OCI-LY7 (cell line): ENCODE data around the gene ZFAND5. TPM values are rescaled to one million over a fixed set of nuclear protein-coding genes. Genes with fewer than 3 reads are reported as not detected.

Experiments used
- BruUV-seq: library from RNA; stranded (reverse); fragments of 400-500 nt; replicated peaks from 2 replicates; lab custom pipeline; 2021; lab: Mats Ljungman, UMichigan
- CTCF ChIA-PET: fragments of 300-600 bp; sonication (Branson Sonifier 250); formaldehyde crosslinking; loops from one replicate; lab custom pipeline; 2022; ENCODE audit warnings: antibody characterized with exemption; ENCODE audit not compliant: unreplicated experiment; lab: Charles Lee
- POLR2A ChIA-PET: fragments of 300-600 bp; sonication (Branson Sonifier 250); formaldehyde crosslinking; loops from one replicate; lab custom pipeline; 2022; ENCODE audit warnings: antibody characterized with exemption; lab: Charles Lee
- DNase-seq: peaks from one replicate; pipeline ENCODE4 v3.0.0-alpha.2; 2015; ENCODE audit warnings: low spot score
- H2AFZ ChIP-seq: fragments of 200-600 bp; sonication (generic), shearing (Covaris generic); 2 replicates; pipeline ENCODE4 v1.6.1; 2014; ENCODE audit warnings: mild to moderate bottlenecking, antibody characterized with exemption, low read length, moderate library complexity
- H3K27ac ChIP-seq: fragments of 200-600 bp; sonication (generic); 2 replicates; pipeline ENCODE4 v1.5.1; 2014; ENCODE audit warnings: mixed run types, low read depth, mild to moderate bottlenecking, moderate library complexity, low read length, inconsistent platforms; ENCODE audit not compliant: poor library complexity, severe bottlenecking
- H3K36me3 ChIP-seq: fragments of 200-600 bp; sonication (generic); 2 replicates; pipeline ENCODE4 v1.6.1; 2014; ENCODE audit warnings: mild to moderate bottlenecking, antibody characterized with exemption, low read length, moderate library complexity, mixed read lengths; ENCODE audit not compliant: insufficient read depth
- H3K4me1 ChIP-seq: fragments of 200-600 bp; sonication (generic); 2 replicates; pipeline ENCODE4 v1.5.1; 2014; ENCODE audit warnings: mild to moderate bottlenecking, low read length; ENCODE audit not compliant: insufficient read depth, poor library complexity, severe bottlenecking
- H3K4me2 ChIP-seq: fragments of 200-600 bp; sonication (generic); 2 replicates; pipeline ENCODE4 v1.6.1; 2014; ENCODE audit warnings: mild to moderate bottlenecking, low read length
- H3K4me3 ChIP-seq: fragments of 200-600 bp; sonication (generic); 2 replicates; pipeline ENCODE4 v1.5.1; 2014; ENCODE audit warnings: mild to moderate bottlenecking, low read depth, low read length; ENCODE audit not compliant: poor library complexity, severe bottlenecking
- H3K79me2 ChIP-seq: fragments of 200-600 bp; sonication (generic); 2 replicates; pipeline ENCODE4 v1.6.1; 2016; ENCODE audit warnings: low read depth, mild to moderate bottlenecking, low read length, moderate library complexity, mixed read lengths; ENCODE audit not compliant: insufficient read depth
- H3K9me2 ChIP-seq: fragments of 200-600 bp; sonication (generic); 2 replicates; pipeline ENCODE4 v1.6.1; 2016; ENCODE audit warnings: mild to moderate bottlenecking, low read length, mixed read lengths; ENCODE audit not compliant: insufficient read depth
- H3K9me3 ChIP-seq: fragments of 200-600 bp; sonication (generic); 2 replicates; pipeline ENCODE4 v1.6.1; 2014; ENCODE audit warnings: mild to moderate bottlenecking, mixed run types, low read length, mixed read lengths
- H4K20me1 ChIP-seq: fragments of 200-600 bp; sonication (generic); 2 replicates; pipeline ENCODE4 v1.6.1; 2014; ENCODE audit warnings: mild to moderate bottlenecking, antibody characterized with exemption, low read length, moderate library complexity, mixed read lengths; ENCODE audit not compliant: insufficient read depth
- CTCF ChIP-seq: fragments of 200-600 bp; sonication (generic); conservative IDR thresholded peaks from 2 replicates; pipeline ENCODE4 v1.5.1; 2014; ENCODE audit warnings: mild to moderate bottlenecking, antibody characterized with exemption, low read length, moderate library complexity, mixed read lengths
- EZH2phosphoT487 ChIP-seq: fragments of 200-600 bp; sonication (generic); IDR thresholded peaks from 2 replicates; pipeline ENCODE4 v1.6.1; 2018; ENCODE audit warnings: low read depth, borderline replicate concordance, mild to moderate bottlenecking, mixed run types, antibody characterized with exemption, low read length, moderate library complexity, mixed read lengths
- intact Hi-C: fragments of 100-400 bp; cut with micrococcal nuclease; formaldehyde crosslinking; loops from one replicate; pipeline ENCODE4 v1.10.0; 2022; ENCODE audit not compliant: unreplicated experiment
- total RNA-seq, 2 experiments: library from RNA; depleted of rRNA in 1 of 2; stranded (reverse); fragments of >200 nt in 1 of 2; shearing (Covaris generic) in 1 of 2; gene quantifications; 2 replicates each; pipeline ENCODE4 v1.2.3, GENCODE V29; 2014 to 2022

The ZFAND5 gene
- total RNA-seq, 2 experiments from 2014 or later, result 54.3 to 60.5 TPM

- Histone ChIP-seq H3K4me2 (no peak overlapping the region), H2AFZ (no peak overlapping the region), H3K27ac (no peak overlapping the region), H3K4me3 (no peak overlapping the region), H3K79me2 (no peaks in the 10 kb centered on the region), H3K36me3 (no peaks in the 10 kb centered on the region), H3K9me3 (no peaks in the 10 kb centered on the region), H3K4me1 (no peaks in the 10 kb centered on the region), H4K20me1 (no peaks in the 10 kb centered on the region), H3K9me2 (no peaks in the 10 kb centered on the region)
- no TSS peak for BruUV-seq
- DNase-seq, result no peak
- ChIA-PET CTCF (no interaction called here), POLR2A (no interaction called here)
- no peak for TF ChIP-seq CTCF
- TF ChIP-seq EZH2phosphoT487, result no peak
- intact Hi-C loops, result no loop called here
Measured at GRCh38 chr9:72410214-72410613, 45.2 kb upstream of the ZFAND5 start.

GRCh38 chr9:72407114-72407513 lies 42.1 kb upstream of the ZFAND5 start:
- no peak overlapping the region for H3K27ac ChIP-seq
- no peak overlapping the region for H2AFZ ChIP-seq
- POLR2A ChIA-PET, result no interaction called here
- H3K4me2 ChIP-seq, result no peak overlapping the region
- no peak for DNase-seq
- no peaks in the 10 kb centered on the region for H4K20me1 ChIP-seq
- no peaks in the 10 kb centered on the region for H3K9me3 ChIP-seq
- intact Hi-C loops, result no loop called here
- 0 out of 2 replicates have a peak, but pooled peaks cover 3% of the 10 kb centered on the region for H3K9me2 ChIP-seq
- H3K4me3 ChIP-seq, result no peak overlapping the region
- CTCF ChIA-PET, result no interaction called here
- no TSS peak for BruUV-seq
- no peaks in the 10 kb centered on the region for H3K4me1 ChIP-seq
- H3K36me3 ChIP-seq, result no peaks in the 10 kb centered on the region
- no peak for TF ChIP-seq CTCF
- no peak for TF ChIP-seq EZH2phosphoT487
- H3K79me2 ChIP-seq, result no peaks in the 10 kb centered on the region

- Histone ChIP-seq H3K4me3 (no peak overlapping the region), H3K4me1 (no peaks in the 10 kb centered on the region), H4K20me1 (no peaks in the 10 kb centered on the region), H3K4me2 (no peak overlapping the region), H3K9me2 (0 out of 2 replicates have a peak, but pooled peaks cover 3% of the 10 kb centered on the region), H2AFZ (no peak overlapping the region), H3K27ac (no peak overlapping the region), H3K9me3 (no peaks in the 10 kb centered on the region), H3K36me3 (no peaks in the 10 kb centered on the region), H3K79me2 (no peaks in the 10 kb centered on the region)
- CTCF ChIA-PET, result no interaction called here
- TF ChIP-seq EZH2phosphoT487 (no peak), CTCF (no peak)
- BruUV-seq, result no TSS peak
- no peak for DNase-seq
- intact Hi-C loops, result no loop called here
- POLR2A ChIA-PET, result no interaction called here
Measured at GRCh38 chr9:72402744-72403143, 37.7 kb upstream of the ZFAND5 start.
